Measurements from ENCODE around the gene NR2F1. TPM values are rescaled to one million over a fixed set of nuclear protein-coding genes. Genes with fewer than 3 reads are reported as not detected.
A peak's percentile ranks its signal among the peaks of the same experiment; 100 is the strongest.
"Not testable (repeated sequence)": the region's sequence is repeated elsewhere in the genome, so short reads cannot be mapped to it uniquely, and the experiment has no call there.

The NR2F1 gene
- 6.9 and 10.0 TPM in 2 replicates for total RNA-seq (2014; rRNA removed; shearing (Covaris generic))

DNA sequence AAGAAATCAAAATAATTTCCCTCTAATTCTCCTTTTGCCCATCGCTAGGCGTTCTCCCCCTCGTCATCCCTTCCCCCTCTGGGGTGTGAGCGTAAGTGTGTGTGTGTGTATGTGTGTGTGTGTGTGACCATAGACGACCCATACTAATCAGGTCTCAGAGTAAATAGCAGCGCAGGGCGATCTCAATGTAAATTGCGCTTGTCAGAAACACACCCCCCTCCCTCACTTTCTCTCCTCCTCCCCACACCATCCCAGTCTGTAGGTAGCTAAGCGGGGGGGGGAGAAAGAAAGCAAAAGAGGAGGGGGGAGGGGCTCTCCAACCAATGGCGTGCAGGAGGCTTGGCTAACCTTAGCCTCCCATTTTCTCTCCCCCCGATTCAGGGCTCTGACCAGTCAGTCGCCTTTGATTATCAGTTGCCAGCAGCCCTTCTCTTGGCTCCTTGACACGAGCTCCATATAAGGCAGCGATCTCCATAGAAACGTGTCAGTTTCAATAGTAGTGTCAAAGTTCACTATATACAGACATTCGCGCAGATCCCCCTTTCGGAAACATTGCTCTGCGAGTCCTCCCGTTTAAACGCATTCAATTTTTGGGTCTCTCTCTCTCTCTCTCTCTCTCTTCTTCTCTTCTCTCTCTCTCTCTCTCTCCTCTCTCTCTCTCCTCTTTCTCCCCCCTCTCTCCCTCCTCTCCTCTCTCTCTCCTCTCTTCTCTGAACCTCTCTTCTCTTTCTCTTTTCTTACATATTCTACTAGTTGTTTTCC lies at the start of gene NR2F1:
Gene NR2F1 (plus strand): TSS at position 546 of the 762 bp plus-strand sequence. CDS start 1,802 bp downstream, outside the sequence.
- DNase-seq (ENCODE audit: low spot score) = peak; percentile 91

DNA sequence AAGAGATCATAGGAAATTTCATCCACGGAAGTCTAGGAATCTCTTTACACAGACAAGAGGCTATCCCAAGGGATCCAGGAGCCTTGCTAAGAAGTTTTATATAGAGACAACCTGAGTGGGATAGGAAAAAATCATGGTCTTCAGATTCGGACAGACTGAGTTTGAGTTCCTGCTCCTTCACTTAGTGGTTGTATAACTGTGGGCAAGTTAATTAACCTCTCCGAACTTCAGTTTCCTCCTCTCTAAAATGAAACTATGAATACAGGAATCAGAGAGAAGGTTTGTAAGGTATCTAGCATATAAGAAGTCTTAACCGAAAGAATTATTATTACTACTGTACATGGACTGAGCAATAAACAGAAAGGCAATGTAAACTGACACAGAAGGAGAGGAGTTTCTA lies 37.1 kb upstream of the NR2F1 start:
- no peak for DNase-seq (ENCODE audit: low spot score)

DNA sequence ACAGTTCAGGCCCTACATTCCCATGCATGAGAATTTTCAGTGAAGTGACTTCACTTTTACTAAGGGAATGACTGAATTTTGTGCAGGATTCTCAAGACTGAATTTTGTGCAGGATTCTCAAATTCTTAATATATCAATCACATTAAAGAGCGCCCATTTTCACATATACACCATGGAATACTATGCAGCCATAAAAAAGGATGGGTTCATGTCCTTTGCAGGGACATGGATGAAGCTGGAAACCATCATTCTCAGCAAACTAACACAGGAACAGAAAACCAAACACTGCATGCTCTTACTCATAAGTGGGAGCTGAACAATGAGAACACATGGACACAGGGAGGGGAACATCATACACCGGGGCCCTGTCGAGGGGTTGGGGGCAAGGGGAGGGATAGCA lies 33.4 kb upstream of the NR2F1 start:
- DNase-seq (ENCODE audit: low spot score) = not testable (repeated sequence)

DNA sequence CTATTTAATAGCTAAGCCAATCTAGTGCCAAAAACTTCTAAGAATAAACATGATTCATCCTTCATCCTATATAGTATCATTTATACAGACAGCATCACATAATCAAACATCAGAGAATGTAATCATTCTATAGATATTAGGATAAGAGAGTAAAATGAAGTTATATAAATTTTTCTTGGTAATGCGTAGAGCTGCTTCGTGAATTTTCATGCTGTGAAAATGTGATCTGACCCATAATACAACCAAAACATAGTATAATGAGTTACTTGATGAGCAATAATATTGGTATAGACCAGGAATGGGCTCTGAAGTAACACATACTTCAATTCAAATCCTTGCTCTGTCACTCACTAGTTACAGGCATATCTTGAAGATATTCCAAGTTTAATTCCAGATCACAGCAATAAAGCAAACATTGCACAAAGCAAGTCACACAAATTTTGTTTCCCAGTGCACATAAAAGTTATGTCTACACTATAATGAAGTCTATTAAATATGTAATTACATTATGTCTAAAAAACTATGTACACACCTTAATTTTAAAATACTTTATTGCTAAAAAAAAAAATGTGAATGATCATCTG lies 25.9 kb upstream of the NR2F1 start:
- DNase-seq (ENCODE audit: low spot score) = no peak

GRCh38 chr5:93566091-93566490 lies 16.9 kb upstream of the NR2F1 start:
- no peak for DNase-seq (ENCODE audit: low spot score)

GRCh38 chr5:93567424-93567823 lies 15.6 kb upstream of the NR2F1 start:
- DNase-seq (ENCODE audit: low spot score) = no peak

DNA sequence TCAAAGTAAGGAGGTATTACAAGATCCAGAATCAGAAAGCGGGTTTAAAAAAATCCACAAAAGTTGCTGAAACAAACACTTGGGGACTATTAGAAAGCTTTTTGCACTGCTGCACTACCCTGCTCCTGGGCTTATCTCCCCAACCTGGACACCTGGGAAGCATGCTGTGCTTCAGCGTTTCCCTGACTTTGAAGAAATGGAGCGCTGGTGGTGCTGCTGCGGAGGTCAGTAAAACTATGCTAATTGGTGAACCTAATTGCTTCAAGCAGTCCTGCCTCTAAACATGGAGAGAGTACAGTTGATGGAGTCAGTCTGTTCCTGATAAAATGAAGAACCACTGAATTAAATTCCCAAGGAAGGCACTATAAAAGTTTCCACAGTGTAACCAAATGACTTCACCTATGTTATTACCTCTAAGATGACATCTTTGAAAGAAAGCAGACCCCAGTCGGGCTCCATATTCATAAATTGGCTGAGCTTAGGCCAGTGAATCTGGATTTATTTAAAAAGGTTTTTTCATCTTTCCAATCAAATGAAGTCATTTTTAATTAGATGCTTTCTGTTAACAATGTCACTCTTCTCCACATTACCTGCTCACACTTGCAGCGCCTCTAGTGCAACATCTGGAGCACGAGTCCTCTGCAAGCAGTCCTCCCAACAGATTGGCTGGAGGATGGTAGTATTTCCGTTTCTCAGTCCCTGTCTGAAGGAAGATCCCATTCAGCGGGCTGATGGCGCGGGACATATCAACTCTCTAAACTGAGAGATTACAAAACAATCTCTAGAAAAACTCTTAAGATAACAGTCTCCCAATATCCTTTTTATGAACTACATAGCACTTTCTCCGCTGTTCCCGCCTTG lies 13.5 kb upstream of the NR2F1 start:
- no peak for DNase-seq (ENCODE audit: low spot score)

DNA sequence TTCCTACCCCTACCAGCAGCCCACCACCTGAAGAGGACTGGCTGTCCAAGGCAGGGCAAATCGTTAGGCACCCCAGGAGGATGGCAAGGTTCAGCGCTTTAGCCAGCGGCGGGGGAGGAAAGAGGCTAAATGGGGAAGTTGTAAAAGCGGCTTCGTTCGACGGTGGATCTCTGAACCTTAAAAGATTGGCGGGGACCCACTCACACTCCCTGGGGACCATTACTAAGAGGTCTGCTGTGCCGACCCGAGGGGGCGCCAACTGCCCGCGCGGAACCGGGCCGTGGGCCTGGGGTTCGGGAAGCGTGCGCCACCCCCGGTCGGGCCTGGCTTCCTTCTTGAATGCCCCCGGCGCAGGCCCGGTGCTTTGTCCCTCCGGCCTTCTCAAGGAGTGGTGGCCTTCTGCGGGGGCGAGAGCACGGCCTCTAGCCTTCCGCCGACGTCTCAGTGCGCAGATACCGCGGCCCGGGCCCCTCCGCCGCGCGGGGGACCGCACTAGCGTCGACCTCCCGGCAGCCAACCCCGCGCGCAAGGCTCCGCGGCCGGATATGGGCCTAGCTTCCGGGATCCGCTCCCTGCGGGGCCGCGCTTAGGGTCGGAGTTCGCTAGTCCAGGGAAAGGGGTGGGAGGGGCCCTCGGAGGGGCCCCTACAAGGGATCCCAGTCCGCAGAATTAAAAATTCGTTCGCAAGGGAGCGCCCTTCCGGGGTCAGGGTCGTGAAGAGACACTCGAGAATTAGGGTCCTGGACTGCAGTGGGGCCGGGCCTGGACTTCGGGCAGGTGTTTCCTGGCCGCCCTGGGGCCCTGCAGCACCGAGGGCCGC lies 12.5 kb upstream of the NR2F1 start:
- no peak for DNase-seq (ENCODE audit: low spot score)

DNA sequence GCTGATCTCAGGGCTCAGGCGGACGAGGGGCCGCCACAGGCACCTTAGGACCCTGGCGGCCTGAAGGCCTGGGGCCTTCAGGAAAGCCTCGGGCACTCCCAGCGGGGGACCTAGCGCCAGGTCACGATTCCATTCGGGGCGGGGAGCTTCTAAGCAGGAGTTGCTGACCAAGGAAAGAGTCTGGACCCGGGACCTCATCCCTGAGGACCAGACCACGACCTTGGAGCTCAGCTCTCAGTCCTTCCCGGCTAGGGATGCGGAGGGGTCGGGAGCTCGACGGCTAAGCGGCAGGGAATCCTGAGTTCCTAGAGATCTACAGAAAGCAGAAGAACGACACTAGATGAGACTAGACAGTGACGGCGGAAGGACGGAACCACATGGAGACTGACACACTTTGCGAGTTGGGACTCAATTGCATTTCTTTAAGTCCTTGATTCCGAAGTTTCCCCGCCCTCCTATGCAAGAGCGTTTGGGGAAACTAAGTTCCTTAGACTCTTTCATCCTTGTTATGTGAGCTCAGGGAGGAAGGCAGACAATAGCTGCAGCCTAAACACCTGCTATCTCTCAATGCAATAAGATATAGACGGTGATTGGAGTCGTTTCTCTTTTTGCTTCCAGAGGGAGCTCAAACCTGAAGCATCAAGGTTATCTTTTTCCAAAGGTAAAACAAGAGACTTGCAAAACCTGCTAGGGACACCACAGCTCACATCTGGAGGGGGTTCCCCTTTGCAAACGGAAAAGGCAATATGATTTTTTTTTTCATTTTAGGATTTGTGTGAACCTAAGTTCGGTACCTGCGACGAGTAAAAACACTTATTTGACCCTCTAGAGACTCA lies 11.7 kb upstream of the NR2F1 start:
- DNase-seq (ENCODE audit: low spot score) = no peak

- DNase-seq (ENCODE audit: low spot score) = no peak
These were observed 10.9 kb upstream of the NR2F1 start for GRCh38 chr5:93572101-93572607.

GRCh38 chr5:93572608-93573353 lies 10.2 kb upstream of the NR2F1 start:
- DNase-seq (ENCODE audit: low spot score) = no peak

DNA sequence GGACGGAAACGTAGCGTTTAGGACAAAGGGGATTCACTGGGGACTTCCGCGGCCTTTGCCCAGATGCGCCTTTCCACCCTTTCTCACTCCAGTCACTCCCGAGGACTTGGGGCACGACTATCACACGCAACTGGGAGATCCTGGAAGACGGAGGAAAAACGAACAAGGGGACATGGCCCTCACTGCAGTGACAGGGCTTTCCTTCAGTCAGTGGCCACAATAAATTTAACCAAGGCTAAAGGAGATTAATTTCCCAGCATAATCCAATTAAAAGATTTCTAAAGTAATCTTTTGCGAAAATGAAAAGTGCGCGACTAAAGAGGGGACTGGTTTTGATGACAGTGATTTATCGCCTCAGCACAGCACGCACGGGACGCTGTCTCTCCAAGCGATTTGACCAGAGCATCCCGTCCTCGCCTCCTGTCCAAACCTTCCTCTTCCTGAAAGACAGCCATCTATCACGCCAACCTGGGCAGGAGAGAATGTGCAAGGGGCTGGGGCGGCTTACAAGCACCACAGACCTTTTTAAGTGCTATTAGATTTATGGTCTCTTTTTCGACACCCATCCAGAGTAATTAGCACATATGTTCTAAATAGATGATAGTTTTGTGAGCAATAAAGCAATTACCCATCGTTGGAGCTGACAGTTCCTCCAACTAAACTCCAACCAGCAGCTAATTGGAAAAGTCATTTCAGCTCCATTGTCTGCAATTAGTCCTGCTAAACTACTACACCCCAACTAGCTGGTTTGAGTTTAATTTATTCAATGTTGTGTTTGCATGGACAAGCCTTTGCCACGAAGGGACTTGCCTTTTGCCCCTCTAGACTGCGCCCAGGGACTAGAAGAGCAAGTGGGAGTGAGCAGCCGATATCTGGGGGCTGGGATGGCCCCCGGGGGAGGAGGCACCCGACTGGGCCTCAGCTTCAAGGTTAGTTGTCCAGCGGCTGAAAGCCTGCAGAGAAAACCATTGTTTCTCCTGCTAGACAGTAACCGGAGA lies 9.4 kb upstream of the NR2F1 start:
- DNase-seq (ENCODE audit: low spot score) = no peak

DNA sequence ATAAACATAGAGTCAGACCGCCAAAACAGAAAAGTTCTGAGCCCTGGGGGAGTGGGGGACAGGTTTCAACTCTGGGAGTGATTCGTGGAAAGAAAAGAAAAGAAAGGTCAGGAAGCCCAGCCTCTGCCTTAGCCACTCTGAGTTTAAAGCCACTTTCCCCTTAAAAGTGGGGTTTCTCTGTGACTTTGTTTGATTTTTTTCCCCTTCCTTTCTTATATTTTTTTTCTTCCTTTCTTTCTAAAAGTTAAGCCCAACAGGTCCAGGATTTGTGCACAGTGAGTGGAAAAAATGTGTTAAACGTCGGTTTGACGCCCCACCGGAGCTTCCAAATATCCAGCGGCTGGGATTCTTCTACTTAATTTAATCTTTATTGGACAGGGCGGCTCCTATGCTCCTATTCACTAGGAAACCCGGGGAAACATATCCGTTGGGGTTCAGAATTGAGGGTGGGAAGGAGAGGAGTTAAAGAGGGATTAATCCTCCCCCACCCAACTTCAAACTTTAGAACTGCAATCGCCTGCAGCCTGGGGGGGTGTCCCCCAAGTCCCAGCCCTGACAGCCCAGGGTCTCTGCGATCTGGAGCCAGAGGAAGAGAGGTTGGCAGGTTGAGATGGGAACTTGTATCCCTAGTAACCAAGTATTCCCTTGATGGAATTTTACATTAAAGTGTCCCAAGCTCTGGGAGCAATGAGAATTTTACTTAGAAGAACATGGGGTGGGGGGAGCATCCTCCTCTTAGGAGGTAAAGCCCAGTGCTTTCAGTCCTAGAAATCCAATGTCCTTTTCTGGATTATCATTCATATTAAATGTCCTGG lies 8.3 kb upstream of the NR2F1 start:
- no peak for DNase-seq (ENCODE audit: low spot score)

- no peak for DNase-seq (ENCODE audit: low spot score)
These were observed 7.3 kb upstream of the NR2F1 start for GRCh38 chr5:93575461-93576414.

DNA sequence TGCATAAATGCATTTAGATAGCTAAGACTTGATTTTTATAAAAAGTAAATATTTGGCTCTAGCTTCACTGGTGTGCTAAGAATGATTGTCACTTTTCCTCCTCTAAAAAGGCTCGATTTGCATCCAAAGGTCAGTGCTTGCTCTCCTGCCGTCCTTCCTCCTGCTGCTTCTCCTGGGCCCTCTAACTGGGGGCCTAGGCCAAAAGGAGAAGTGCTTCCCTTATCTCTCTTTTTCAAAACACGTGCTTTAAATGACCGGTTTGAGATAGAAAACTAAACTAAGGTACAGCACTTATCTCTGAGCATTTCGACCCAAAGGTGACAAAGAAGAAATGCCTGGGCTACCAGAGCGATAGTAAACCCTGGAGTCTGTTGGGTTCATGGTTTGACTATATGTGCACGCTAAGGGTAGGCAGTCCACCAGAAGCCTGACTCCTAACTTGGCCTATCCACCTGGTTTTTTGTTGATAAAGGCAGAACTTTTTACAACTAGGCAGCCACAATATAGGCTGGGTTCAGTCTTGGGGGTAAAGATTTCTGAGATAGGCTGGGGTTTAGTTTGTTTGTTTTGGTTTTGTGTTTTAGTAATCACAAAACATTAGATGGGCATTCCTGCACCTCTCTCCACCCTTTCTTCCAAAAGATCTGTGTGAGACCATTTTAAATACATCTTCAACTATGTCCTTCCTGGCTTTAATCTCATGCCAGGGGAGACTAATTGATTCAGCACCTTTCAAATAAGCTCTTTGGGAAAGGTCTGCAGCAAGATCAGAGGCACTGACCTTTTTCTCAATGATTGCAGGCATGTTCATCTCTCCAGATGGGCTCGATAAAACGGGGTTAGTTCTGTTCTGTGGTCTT lies 5.8 kb upstream of the NR2F1 start:
- no peak for DNase-seq (ENCODE audit: low spot score)
